Inferior parietal cortex (tissue), 1 donor: ENCODE data around the gene MYO3B.
A peak's percentile ranks its signal among the peaks of the same experiment; 100 is the strongest.

Source experiments
- DNase-seq: peaks from one replicate; pipeline ENCODE4 v3.0.0-alpha.2; 2016; ENCODE audit errors: extremely low spot score

Gene MYO3B

GRCh38 chr2:170371231-170371998, 193.5 kb downstream of the MYO3B start:
- DNase-seq, result no peak

- DNase-seq, result no peak
Observed at GRCh38 chr2:170375192-170375591, 197.2 kb downstream of the MYO3B start.

DNA sequence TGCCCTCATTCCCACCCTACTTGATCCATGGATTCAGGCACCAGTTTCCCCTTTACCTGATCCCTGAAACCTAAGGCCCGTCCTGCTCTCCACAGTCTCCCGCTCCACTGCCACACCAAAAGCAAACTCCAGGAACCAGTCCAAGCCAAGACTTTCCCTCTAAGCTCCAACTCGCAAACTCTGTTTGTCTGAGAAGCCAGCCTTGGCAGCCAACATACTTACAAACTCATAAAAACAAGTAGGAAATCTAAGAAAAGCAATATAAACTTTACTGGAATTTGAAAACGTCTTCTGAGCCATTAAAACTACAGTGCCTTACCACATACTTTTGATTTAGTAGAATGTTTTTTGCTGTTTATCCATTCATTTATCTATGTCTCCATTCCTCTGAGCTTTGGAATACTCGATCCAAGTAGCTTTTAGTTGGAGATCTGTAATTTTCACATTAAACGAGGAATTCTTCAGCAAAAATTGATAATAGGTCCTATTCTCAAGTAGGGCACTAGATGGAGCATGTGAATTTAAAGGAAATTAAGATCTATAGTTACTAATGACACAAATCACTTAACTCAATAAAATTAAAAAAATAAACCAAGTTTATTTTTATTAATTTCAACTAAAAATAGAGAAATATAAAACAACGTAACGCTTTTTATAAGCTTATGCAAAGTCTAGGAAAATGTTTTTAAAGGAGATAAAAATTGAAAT, 199.7 kb downstream of the MYO3B start:
- no peak for DNase-seq

DNA sequence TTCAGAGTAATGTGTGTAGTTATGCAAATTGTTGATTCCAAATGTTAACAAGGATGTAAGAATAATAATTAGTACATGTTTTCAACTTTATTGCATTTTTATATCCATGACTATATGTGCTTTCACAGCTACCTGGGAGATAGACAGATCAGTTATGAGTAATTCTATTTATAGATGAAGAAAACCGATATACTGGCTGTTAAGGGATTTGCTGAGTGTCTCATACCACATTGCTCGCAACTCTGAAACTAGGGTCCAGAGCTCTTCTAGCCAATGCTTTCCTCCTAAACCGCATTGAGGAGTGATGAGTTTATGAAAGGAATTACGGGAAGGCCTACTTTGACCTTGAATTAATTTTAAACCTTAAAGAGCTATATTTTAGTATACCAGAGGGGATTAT, 202.3 kb downstream of the MYO3B start:
- no peak for DNase-seq

GRCh38 chr2:170381678-170382077, 203.7 kb downstream of the MYO3B start:
- DNase-seq, result no peak

- DNase-seq, result no peak
Observed at GRCh38 chr2:170386554-170386953, 208.6 kb downstream of the MYO3B start.

DNA sequence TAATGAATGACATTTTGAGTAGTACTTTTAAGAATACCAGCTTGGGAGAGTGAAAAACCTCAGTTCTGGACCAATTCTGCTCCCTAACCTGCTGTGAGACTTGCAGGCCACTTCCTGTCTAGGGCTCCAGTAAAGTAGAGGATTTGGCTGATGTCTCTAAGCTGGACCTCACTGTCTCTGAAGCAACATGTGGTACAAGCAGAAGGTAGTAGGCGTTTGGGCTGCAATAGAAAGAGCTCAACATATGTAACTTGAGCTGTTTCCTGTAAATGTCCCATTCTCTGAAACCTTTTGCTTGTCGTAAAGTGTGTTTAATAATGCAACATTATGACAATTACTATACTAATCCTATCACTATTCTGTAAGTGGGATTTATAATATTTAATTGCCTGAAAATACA, 213.1 kb downstream of the MYO3B start:
- DNase-seq, result no peak

- DNase-seq, result no peak
Observed at GRCh38 chr2:170391697-170392096, 213.8 kb downstream of the MYO3B start.

GRCh38 chr2:170393861-170394498, 216.0 kb downstream of the MYO3B start:
- no peak for DNase-seq

DNA sequence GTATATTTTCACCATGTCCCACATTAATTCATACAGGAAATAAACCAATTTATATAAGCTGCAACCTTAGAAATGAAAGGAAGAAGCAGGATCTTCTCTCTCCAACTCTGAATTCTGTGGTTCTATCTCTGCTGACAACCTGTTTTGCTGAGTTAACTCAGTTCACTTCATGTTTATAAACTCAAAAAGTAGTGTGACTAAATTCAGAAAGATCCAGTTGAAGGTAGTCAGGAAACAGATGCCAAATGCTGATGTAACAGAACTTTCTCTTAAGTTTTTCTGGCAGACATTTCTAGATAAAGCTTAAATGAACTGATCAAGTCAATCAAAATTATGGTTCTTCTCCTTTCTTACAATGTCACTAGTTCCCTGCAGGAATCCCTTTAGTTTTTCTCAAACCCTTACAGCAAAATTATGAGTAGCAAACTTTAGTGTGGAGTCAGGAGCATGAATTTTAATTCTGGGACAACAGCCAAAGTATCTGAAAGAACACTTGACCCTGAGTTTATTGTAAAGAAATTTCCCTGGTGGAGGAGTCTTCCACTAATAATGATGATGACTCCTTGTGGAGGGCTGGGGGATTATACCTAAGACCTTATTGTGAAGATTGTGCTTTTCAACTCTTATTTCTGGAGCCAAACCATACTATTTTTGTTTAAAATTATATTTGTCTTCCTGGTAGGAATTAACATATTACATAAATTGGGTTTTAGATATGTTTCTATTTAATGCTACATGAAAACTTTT, 216.9 kb downstream of the MYO3B start:
- DNase-seq, result no peak

- peak; percentile 11 for DNase-seq
Observed at GRCh38 chr2:170396799-170397459, 219.0 kb downstream of the MYO3B start.

GRCh38 chr2:170401187-170401586, 223.2 kb downstream of the MYO3B start:
- DNase-seq, result no peak

- no peak for DNase-seq
Observed at GRCh38 chr2:170404846-170405245, 226.9 kb downstream of the MYO3B start.

GRCh38 chr2:170405326-170405725, 227.4 kb downstream of the MYO3B start:
- no peak for DNase-seq

DNA sequence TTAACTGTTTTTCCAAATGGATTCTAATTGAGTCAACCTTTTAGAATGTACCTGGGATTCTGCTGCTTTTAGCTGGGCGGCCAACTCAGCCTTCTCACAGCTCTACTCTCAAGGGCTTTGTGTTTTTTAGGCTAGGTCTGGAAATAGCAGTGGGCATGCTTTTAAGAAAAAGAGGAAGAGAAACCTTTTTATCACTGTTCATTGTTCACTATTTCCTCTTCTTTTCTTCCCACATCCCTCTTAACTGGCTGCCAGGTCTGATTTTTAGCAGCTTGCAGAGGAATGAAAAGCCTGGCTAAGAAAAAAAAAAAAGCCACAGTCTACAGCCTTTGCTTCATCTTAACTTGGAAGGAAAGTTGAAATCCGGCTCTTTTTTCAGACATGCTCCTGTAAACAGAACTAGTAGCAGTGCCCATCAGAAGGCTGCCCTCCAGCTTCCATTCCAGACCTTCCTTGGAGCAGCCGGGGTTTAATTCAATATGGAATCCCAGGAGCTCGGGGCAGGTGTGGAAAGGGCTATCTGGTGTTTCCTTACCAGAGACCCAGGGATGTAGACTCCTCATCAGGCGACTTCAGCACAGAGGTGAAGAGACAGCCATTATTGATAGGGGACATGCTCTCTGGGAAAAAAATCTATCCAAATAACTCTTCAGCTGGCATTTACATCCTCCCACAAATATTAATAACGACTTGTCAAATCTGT, 230.7 kb downstream of the MYO3B start:
- no peak for DNase-seq

DNA sequence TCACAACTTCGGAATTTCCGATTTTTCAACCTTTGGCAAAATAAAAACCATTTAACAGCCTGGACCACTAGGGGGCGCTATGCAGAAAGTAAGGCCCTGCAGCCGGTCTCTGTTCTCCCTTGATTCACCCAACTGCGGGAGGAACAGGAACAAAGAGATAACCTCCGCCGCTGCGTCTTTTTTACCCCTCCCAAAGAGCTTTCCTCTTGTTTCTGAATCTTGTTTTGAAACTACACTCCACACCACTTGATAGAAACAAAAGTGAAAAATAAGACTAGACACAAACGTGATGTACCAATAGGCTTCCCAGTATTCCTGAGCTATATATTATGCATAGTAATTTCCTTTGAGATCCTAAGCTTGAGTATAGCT, 231.2 kb downstream of the MYO3B start:
- peak; percentile 84 for DNase-seq

DNA sequence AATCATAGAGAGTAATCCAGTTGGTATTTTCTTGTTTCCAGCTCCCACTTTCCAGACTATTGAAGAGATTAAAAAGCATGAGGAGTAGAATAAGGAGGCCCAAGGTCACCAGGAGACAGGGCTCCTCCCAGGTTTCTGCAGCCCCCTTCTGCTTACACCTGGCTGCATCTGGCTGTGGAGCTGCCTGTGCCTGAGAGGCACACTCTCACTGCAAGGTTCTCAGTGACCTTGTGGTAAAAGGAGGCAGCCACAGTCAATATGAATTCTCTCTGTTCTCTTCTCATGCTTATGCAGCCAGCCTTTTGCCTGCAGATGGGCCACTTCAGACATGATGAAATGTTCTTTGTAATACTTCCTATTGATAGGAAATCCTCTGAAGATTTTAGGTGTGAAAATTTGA, 233.7 kb downstream of the MYO3B start:
- DNase-seq, result no peak

GRCh38 chr2:170420961-170421687, 243.2 kb downstream of the MYO3B start:
- no peak for DNase-seq

DNA sequence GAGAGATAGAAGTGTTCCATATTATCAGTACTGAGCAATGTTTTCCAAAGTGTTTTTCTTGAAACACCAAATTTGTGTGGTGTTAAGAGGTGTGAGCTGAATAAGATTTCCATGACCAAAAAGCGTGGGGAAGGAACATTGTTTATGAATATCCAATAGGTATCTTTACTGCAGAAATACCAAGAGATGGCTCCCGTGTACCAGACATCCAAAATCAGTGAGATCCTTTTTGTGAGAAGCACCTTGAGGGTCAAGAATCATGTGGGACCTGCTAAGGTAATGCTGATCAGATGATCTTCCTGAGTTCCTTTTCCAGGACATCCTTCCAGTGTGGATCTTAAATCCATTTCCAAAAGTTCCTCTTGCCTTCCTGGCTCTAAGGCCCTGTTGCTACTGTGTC, 246.0 kb downstream of the MYO3B start:
- DNase-seq, result no peak

DNA sequence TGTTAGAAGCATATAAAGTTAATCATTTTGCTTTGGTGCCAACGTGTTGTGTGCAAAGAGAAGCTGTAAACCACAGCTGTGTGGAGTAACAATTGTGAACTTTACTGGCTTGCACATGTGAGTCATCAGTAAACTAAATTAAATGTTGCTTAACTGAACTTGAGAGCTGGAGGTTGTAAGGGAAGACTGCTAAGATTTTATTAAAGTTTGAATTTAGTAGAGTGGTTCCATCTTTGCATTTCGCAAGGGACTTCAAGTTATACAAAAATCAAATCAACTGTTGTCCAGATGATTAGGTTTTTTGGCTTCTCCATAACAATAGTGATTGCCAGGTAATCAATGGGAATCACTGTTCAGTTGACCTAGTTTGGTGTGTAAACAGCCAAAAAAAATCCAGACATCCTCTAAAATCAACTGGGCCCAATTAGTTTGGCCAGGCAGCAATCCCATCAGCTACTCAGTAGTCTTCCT, 247.4 kb downstream of the MYO3B start:
- DNase-seq, result no peak
